HepG2 (cell line): ENCODE results near the gene RNMT. TPM values are rescaled to one million over a fixed set of nuclear protein-coding genes. Genes with fewer than 3 reads are reported as not detected.

Experiments used
- ATAC-seq: fragments of 200-7000 bp; cut with Tn5 transposase; 3 replicates; pipeline ENCODE4 v1.9.1; 2020; ENCODE audit warnings: mild to moderate bottlenecking, moderate library complexity
- BruUV-seq: library from RNA; stranded (reverse); fragments of 400-500 nt; replicated peaks from 2 replicates; lab custom pipeline; 2021; lab: Mats Ljungman, UMichigan
- CTCF ChIA-PET: fragments of 300-600 bp; formaldehyde crosslinking; extraction: SDS; loops from one replicate; lab custom pipeline; 2021; ENCODE audit warnings: low total read pairs, inconsistent platforms, low intra/inter-chr PET ratio; lab: Yijun Ruan, JAX
- POLR2A ChIA-PET: fragments of 350-600 bp; sonication (Branson Sonifier 250); formaldehyde crosslinking; loops from one replicate; lab custom pipeline; 2020; ENCODE audit warnings: antibody characterized with exemption, inconsistent platforms; lab: Yijun Ruan, JAX
- DNase-seq: peaks from one replicate; pipeline ENCODE4 v3.0.0-alpha.2; 2015; ENCODE audit warnings: low spot score
- FAIRE-seq: peaks from 3 replicates; lab custom pipeline; 2011; peaks lifted over from hg19 to GRCh38; lab: Jason Lieb, UNC
- H2AFZ ChIP-seq: one replicate; pipeline ENCODE4 v1.6.1; 2011; ENCODE audit warnings: low read length, inconsistent platforms
- H3K27ac ChIP-seq: fragments of 300-600 bp; 3 replicates; pipeline ENCODE4 v1.8.0; 2011; ENCODE audit warnings: mixed run types, mild to moderate bottlenecking, mixed read lengths, low read length, inconsistent platforms; ENCODE audit not compliant: insufficient read depth; ENCODE audit errors: extremely low read length
- H3K27me3 ChIP-seq, 2 experiments: fragments of 200-600 bp in 1 of 2; 2 replicates in 1 of 2; 3 replicates in 1 of 2; pipeline versions ENCODE4 v1.6.0 to v1.8.0; 2011; ENCODE audit warnings: low read length in 2 of 2, mild to moderate bottlenecking in 2 of 2, moderate library complexity in 2 of 2, inconsistent platforms in 1 of 2; ENCODE audit not compliant: insufficient read depth in 2 of 2, control insufficient read depth in 1 of 2
- H3K36me3 ChIP-seq, 2 experiments: fragments of 200-600 bp in 1 of 2; replicated peaks in 1 of 2; 2 replicates in 1 of 2; 3 replicates in 1 of 2; pipeline versions ENCODE4 v1.5.1 to v1.8.0; 2011; ENCODE audit warnings: low read length in 2 of 2, inconsistent platforms in 1 of 2; ENCODE audit not compliant: insufficient read depth in 2 of 2, control insufficient read depth in 1 of 2
- H3K4me1 ChIP-seq: 2 replicates; pipeline ENCODE4 v1.5.1; 2012; ENCODE audit warnings: low read length, inconsistent platforms; ENCODE audit not compliant: insufficient read depth
- H3K4me2 ChIP-seq: 2 replicates; pipeline ENCODE4 v1.6.0; 2011; ENCODE audit warnings: low read depth, low read length, inconsistent platforms
- H3K4me3 ChIP-seq, 3 experiments: fragments of 200-600 bp in 1 of 3; sonication (generic), shearing (Covaris generic) in 1 of 3; replicated peaks in 1 of 3; 2 replicates each; pipeline ENCODE4 v1.5.1; 2011 to 2016; ENCODE audit warnings: low read length in 3 of 3, inconsistent platforms in 2 of 3, low read depth in 2 of 3, mild to moderate bottlenecking in 2 of 3, control low read depth in 1 of 3, mixed read lengths in 1 of 3; ENCODE audit not compliant: insufficient read depth in 1 of 3
- H3K79me2 ChIP-seq: one replicate; pipeline ENCODE4 v1.6.1; 2011; ENCODE audit warnings: low read length, inconsistent platforms; ENCODE audit not compliant: insufficient read depth
- H3K9ac ChIP-seq: 2 replicates; pipeline ENCODE4 v1.6.0; 2011; ENCODE audit warnings: mild to moderate bottlenecking, low read depth, low read length, inconsistent platforms; ENCODE audit not compliant: insufficient read depth
- H3K9me3 ChIP-seq: 2 replicates; pipeline ENCODE4 v1.5.1; 2012; ENCODE audit warnings: mild to moderate bottlenecking, low read length
- H4K20me1 ChIP-seq: 2 replicates; pipeline ENCODE4 v1.6.0; 2011; ENCODE audit warnings: inconsistent platforms, mild to moderate bottlenecking, low read length, moderate library complexity; ENCODE audit not compliant: insufficient read depth
- CREM ChIP-seq, 2 experiments: sonication (generic) in 1 of 2; formaldehyde crosslinking in 1 of 2; IDR thresholded peaks; 2 replicates each; pipeline versions ENCODE4 v1.4.0 to v1.6.1; 2016 to 2020; ENCODE audit warnings: antibody characterized with exemption in 1 of 2, mild to moderate bottlenecking in 1 of 2, missing genetic modification reagents in 1 of 2
- CSRNP2 ChIP-seq: sonication (generic); formaldehyde crosslinking; conservative IDR thresholded peaks from 2 replicates; pipeline ENCODE4 v1.8.0; 2022; ENCODE audit warnings: low read depth, missing genetic modification reagents
- GATAD1 ChIP-seq: IDR thresholded peaks from 2 replicates; pipeline ENCODE4 v1.6.1; 2016; ENCODE audit warnings: missing genetic modification reagents, missing compliant biosample characterization
- MLXIP ChIP-seq: sonication (generic); formaldehyde crosslinking; IDR thresholded peaks from 2 replicates; pipeline ENCODE4 v1.9.0; 2021; ENCODE audit warnings: missing genetic modification reagents, borderline replicate concordance
- MXD3 ChIP-seq: IDR thresholded peaks from 2 replicates; pipeline ENCODE4 v1.6.1; 2016; ENCODE audit warnings: mild to moderate bottlenecking, missing biosample characterization, missing genetic modification reagents
- STAG1 ChIP-seq: sonication (generic); formaldehyde crosslinking; IDR thresholded peaks from 2 replicates; pipeline ENCODE4 v1.4.0; 2020; ENCODE audit warnings: missing genetic modification reagents
- ZBTB2 ChIP-seq: sonication (generic); formaldehyde crosslinking; IDR thresholded peaks from 2 replicates; pipeline ENCODE4 v1.8.0; 2022; ENCODE audit warnings: low read depth, missing genetic modification reagents
- ZNF441 ChIP-seq: sonication (generic); formaldehyde crosslinking; IDR thresholded peaks from 2 replicates; pipeline ENCODE4 v1.7.0; 2021; ENCODE audit warnings: missing genetic modification reagents, borderline replicate concordance
- ZNF546 ChIP-seq: sonication (generic); formaldehyde crosslinking; conservative IDR thresholded peaks from 2 replicates; pipeline ENCODE4 v1.8.1; 2023; ENCODE audit warnings: mild to moderate bottlenecking, missing genetic modification reagents
- ZNF800 ChIP-seq: sonication (generic); formaldehyde crosslinking; IDR thresholded peaks from 2 replicates; pipeline ENCODE4 v1.4.0; 2020; ENCODE audit warnings: missing genetic modification reagents
- WGBS: methylation state at CpG from one replicate; pipeline ENCODE4 v1.1.6; 2017; ENCODE audit warnings: low lambda C conversion rate; 5-methylcytosine and 5-hydroxymethylcytosine counted together
- in situ Hi-C: cut with HindIII; loops from 2 replicates; pipeline ENCODE4 v1.10.0; 2017; ENCODE audit warnings: low pct_unique_long_range_greater_than_20kb; ENCODE audit not compliant: extremely low pct_ligation_motif_present
- intact Hi-C: fragments of 100-400 bp; cut with micrococcal nuclease; formaldehyde crosslinking; loops from one replicate; pipeline ENCODE4 v1.10.0; 2022; ENCODE audit not compliant: unreplicated experiment
- polyA plus RNA-seq, 8 experiments: library from polyadenylated mRNA; depleted of rRNA in 3 of 8; stranded (reverse) in 7 of 8; unstranded in 1 of 8; fragments of >200 nt; fragmentation: Illumina TruSeq in 4 of 8; extraction: Trizol in 4 of 8; gene quantifications; 2 replicates each; pipeline versions ENCODE4 v1.2.1 to v1.2.3, GENCODE V29; 2011 to 2016; ENCODE audit warnings: low read depth in 4 of 8, missing spikeins in 1 of 8, mixed read lengths in 1 of 8; ENCODE audit not compliant: insufficient read depth in 1 of 8
- total RNA-seq, 5 experiments: library from RNA; depleted of rRNA; stranded (reverse); fragments of >200 nt; fragmentation: Illumina TruSeq; extraction: Trizol; gene quantifications; 2 replicates each; pipeline ENCODE4 v1.2.3, GENCODE V29; 2016; ENCODE audit warnings: low read depth in 1 of 5

Gene RNMT
- total and polyA plus RNA-seq, 2 of the 13 experiments (the other 11 are each of a cell fraction or from before 2014, with no cell fraction given) = 22.9 to 24.4 TPM

GRCh38 chr18:13799396-13799795 is 72.9 kb downstream of the RNMT start (continued):
- TF ChIP-seq MLXIP (CRISPR knock-in tag) = no peak

- no peak overlapping the region for H3K27ac ChIP-seq
- peaks cover 1 to 21% of the 10 kb centered on the region in 2 experiments; a peak in 3 of 5 replicates for H3K27me3 ChIP-seq
- no peaks in the 10 kb centered on the region for H4K20me1 ChIP-seq
- no peaks in the 10 kb centered on the region for H3K36me3 ChIP-seq
- no peak overlapping the region for H3K9ac ChIP-seq
- ATAC-seq = peak; percentile 99
- intact Hi-C loops = loop anchor here (5.0 kb wide), 1 partner anchor 243 kb away; no protein-coding TSS in a partner anchor
- H2AFZ ChIP-seq = peak overlapping the region; percentile 66
- ChIA-PET POLR2A (no interaction called here), CTCF (interaction anchor here (1.4 kb wide), 1 partner anchor 242 kb away, joined by 6 read pairs; no protein-coding TSS in a partner anchor)
- H3K4me2 ChIP-seq = peak overlapping the region; percentile 76
- no TSS peak for BruUV-seq
- H3K79me2 ChIP-seq = no peaks in the 10 kb centered on the region
- in situ Hi-C loops = no loop called here
- peaks cover 10% of the 10 kb centered on the region for H3K4me1 ChIP-seq
- H3K4me3 ChIP-seq = peak overlapping the region; percentile 32 to 61 (median 38); a peak in 4 of 6 replicates
- 15% methylated on average over 21 of the region's 30 CpGs for WGBS
- peak; percentile 49 for DNase-seq
- FAIRE-seq = peak; percentile 23
- H3K9me3 ChIP-seq = no peaks in the 10 kb centered on the region
- TF ChIP-seq CREM (IDR thresholded peaks at IDR 0.05) = no peak
- no peak for TF ChIP-seq CREM (CRISPR knock-in tag; IDR thresholded peaks at IDR 0.05)
- TF ChIP-seq ZBTB2 (CRISPR knock-in tag) = no peak
- no peak for TF ChIP-seq CSRNP2 (CRISPR knock-in tag)
- TF ChIP-seq GATAD1 = 0 out of 2 replicates have a peak, but pooled peaks have one; percentile 15
- peak; percentile 98 for TF ChIP-seq ZNF441
- TF ChIP-seq ZNF546 (CRISPR knock-in tag) = no peak
- TF ChIP-seq MXD3 = peak; percentile 44; the same call in 1 of the 2 replicates
- TF ChIP-seq ZNF800 = peak; percentile 96; the same call in 1 of the 2 replicates
- TF ChIP-seq STAG1 = peak; percentile 92
These were observed 74.2 kb downstream of the RNMT start for GRCh38 chr18:13800505-13801259.
